Vagina (tissue), 2 donors: ENCODE results near the gene TMX2.

Experiments
- POLR2A ChIP-seq, 2 donors: fragments of 450-650 bp; IDR thresholded peaks; one replicate each; pipeline ENCODE4 v1.6.1; 2017; ENCODE audit warnings: antibody characterized with exemption in 2 of 2, mild to moderate bottlenecking in 2 of 2, moderate library complexity in 2 of 2
- POLR2AphosphoS5 ChIP-seq, 2 donors: sonication (generic); formaldehyde crosslinking; IDR thresholded peaks; one replicate each; pipeline ENCODE4 v1.9.0; 2017; ENCODE audit warnings: antibody characterized with exemption in 2 of 2, mild to moderate bottlenecking in 2 of 2, low read depth in 1 of 2; ENCODE audit not compliant: insufficient read depth in 1 of 2
- TF ChIP-seq, protein P1 (sequence below), 3 experiments: fragments of 450-650 bp in 2 of 3; fragments of 200-600 bp in 1 of 3; sonication (generic) in 1 of 3; IDR thresholded peaks; one replicate each; pipeline ENCODE4 v1.5.1; 2017 to 2019; ENCODE audit warnings: antibody characterized with exemption in 3 of 3, mild to moderate bottlenecking in 2 of 3, moderate library complexity in 2 of 3

GRCh38 chr11:57668434-57668782 is 44.0 kb upstream of the TMX2 start:
- TF ChIP-seq POLR2AphosphoS5 (IDR thresholded peaks at IDR 0.05; ENCODE audit: insufficient read depth in 1 of 2, low read depth in 1 of 2) (no peak), POLR2A (IDR thresholded peaks at IDR 0.05) (no peak)
- TF ChIP-seq, protein P1, sequence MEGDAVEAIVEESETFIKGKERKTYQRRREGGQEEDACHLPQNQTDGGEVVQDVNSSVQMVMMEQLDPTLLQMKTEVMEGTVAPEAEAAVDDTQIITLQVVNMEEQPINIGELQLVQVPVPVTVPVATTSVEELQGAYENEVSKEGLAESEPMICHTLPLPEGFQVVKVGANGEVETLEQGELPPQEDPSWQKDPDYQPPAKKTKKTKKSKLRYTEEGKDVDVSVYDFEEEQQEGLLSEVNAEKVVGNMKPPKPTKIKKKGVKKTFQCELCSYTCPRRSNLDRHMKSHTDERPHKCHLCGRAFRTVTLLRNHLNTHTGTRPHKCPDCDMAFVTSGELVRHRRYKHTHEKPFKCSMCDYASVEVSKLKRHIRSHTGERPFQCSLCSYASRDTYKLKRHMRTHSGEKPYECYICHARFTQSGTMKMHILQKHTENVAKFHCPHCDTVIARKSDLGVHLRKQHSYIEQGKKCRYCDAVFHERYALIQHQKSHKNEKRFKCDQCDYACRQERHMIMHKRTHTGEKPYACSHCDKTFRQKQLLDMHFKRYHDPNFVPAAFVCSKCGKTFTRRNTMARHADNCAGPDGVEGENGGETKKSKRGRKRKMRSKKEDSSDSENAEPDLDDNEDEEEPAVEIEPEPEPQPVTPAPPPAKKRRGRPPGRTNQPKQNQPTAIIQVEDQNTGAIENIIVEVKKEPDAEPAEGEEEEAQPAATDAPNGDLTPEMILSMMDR (IDR thresholded peaks at IDR 0.05): no peak
